HL-60/S4 treated with retinoic acid at 250 ng/mL for 4 days and 3 days (cell line): ENCODE data around the gene CREB3L4.

Source experiments
- in situ Hi-C: fragments of 300-500 bp; cut with MboI; formaldehyde crosslinking; loops from 2 replicates; pipeline ENCODE4 v1.7.0; 2022; ENCODE audit warnings: low sequenced_read_pairs

The CREB3L4 gene

GRCh38 chr1:153967107-153967999 lies at the start of gene CREB3L4:
Gene CREB3L4, plus strand, starts transcription at chr1:153967902. Its CDS starts 624 bp downstream, at chr1:153968526.
- in situ Hi-C loops, result loop anchor here (10.0 kb wide), 1 partner anchor 293 kb away; the partner anchor contains the start of genes ILF2 and NPR1

- in situ Hi-C loops, result no loop called here
Observed at GRCh38 chr1:153919876-153920852, 47.5 kb upstream of the CREB3L4 start.

- in situ Hi-C loops, result no loop called here
Observed at GRCh38 chr1:153921080-153921802, 46.5 kb upstream of the CREB3L4 start.

- in situ Hi-C loops, result no loop called here
Observed at GRCh38 chr1:153921803-153922075, 46.0 kb upstream of the CREB3L4 start.

- in situ Hi-C loops, result no loop called here
Observed at GRCh38 chr1:153922076-153922971, 45.4 kb upstream of the CREB3L4 start.

- in situ Hi-C loops, result no loop called here
Observed at GRCh38 chr1:153922972-153923925, 44.5 kb upstream of the CREB3L4 start, which contains the start of gene GATAD2B. Gene GATAD2B, minus strand, starts transcription at chr1:153922972. Its CDS starts 94,625 bp downstream, at chr1:153828347.

GRCh38 chr1:153926405-153926804 lies 41.3 kb upstream of the CREB3L4 start:
- in situ Hi-C loops, result no loop called here

- in situ Hi-C loops, result no loop called here
Observed at GRCh38 chr1:153928245-153928644, 39.5 kb upstream of the CREB3L4 start.

GRCh38 chr1:153928791-153929341 lies 38.8 kb upstream of the CREB3L4 start:
- in situ Hi-C loops, result no loop called here

- in situ Hi-C loops, result no loop called here
Observed at GRCh38 chr1:153929426-153929825, 38.3 kb upstream of the CREB3L4 start.

GRCh38 chr1:153929981-153930948 lies 37.4 kb upstream of the CREB3L4 start:
- in situ Hi-C loops, result loop anchor here (10.0 kb wide), 1 partner anchor 55 kb away; no protein-coding TSS in a partner anchor

- in situ Hi-C loops, result loop anchor here (10.0 kb wide), 1 partner anchor 58 kb away; no protein-coding TSS in a partner anchor
Observed at GRCh38 chr1:153932156-153933131, 35.3 kb upstream of the CREB3L4 start.

GRCh38 chr1:153933430-153933829 lies 34.3 kb upstream of the CREB3L4 start:
- in situ Hi-C loops, result loop anchor here (10.0 kb wide), 1 partner anchor 59 kb away; no protein-coding TSS in a partner anchor

- in situ Hi-C loops, result loop anchor here (10.0 kb wide), 1 partner anchor 59 kb away; no protein-coding TSS in a partner anchor
Observed at GRCh38 chr1:153933955-153934354, 33.7 kb upstream of the CREB3L4 start.

- in situ Hi-C loops, result loop anchor here (10.0 kb wide), 1 partner anchor 60 kb away; no protein-coding TSS in a partner anchor
Observed at GRCh38 chr1:153934746-153935145, 33.0 kb upstream of the CREB3L4 start.
